IPS-18a (cell line): Measurements from ENCODE around the gene PTBP3.
"Not testable (repeated sequence)": the region's sequence is repeated elsewhere in the genome, so short reads cannot be mapped to it uniquely, and the experiment has no call there.

Experiments
- H3K27ac ChIP-seq: one replicate; pipeline ENCODE4 v1.5.1; 2013; ENCODE audit warnings: low read length
- H3K27me3 ChIP-seq: one replicate; pipeline ENCODE4 v1.6.1; 2013; ENCODE audit warnings: mild to moderate bottlenecking, low read length; ENCODE audit not compliant: control insufficient read depth, insufficient read depth
- H3K36me3 ChIP-seq: one replicate; pipeline ENCODE4 v1.6.1; 2013; ENCODE audit warnings: low read depth, low read length; ENCODE audit not compliant: control insufficient read depth
- H3K4me1 ChIP-seq: one replicate; pipeline ENCODE4 v1.6.1; 2013; ENCODE audit warnings: low read depth, low read length; ENCODE audit not compliant: control insufficient read depth
- H3K4me3 ChIP-seq: one replicate; pipeline ENCODE4 v1.5.1; 2013; ENCODE audit warnings: low read length
- H3K9ac ChIP-seq: one replicate; pipeline ENCODE4 v1.6.1; 2013; ENCODE audit warnings: mild to moderate bottlenecking, low read length, moderate library complexity
- H3K9me3 ChIP-seq: one replicate; pipeline ENCODE4 v1.6.1; 2013; ENCODE audit warnings: low read depth, low read length; ENCODE audit not compliant: control insufficient read depth

The PTBP3 gene

GRCh38 chr9:112226091-112226490, 107.3 kb downstream of the PTBP3 start:
- peaks cover 55% of the 10 kb centered on the region for H3K36me3 ChIP-seq
- no peaks in the 10 kb centered on the region for H3K27me3 ChIP-seq
- no peak overlapping the region for H3K4me3 ChIP-seq
- H3K4me1 ChIP-seq: no peaks in the 10 kb centered on the region
- no peaks in the 10 kb centered on the region for H3K9me3 ChIP-seq
- no peak overlapping the region for H3K27ac ChIP-seq
- H3K9ac ChIP-seq: no peak overlapping the region

DNA sequence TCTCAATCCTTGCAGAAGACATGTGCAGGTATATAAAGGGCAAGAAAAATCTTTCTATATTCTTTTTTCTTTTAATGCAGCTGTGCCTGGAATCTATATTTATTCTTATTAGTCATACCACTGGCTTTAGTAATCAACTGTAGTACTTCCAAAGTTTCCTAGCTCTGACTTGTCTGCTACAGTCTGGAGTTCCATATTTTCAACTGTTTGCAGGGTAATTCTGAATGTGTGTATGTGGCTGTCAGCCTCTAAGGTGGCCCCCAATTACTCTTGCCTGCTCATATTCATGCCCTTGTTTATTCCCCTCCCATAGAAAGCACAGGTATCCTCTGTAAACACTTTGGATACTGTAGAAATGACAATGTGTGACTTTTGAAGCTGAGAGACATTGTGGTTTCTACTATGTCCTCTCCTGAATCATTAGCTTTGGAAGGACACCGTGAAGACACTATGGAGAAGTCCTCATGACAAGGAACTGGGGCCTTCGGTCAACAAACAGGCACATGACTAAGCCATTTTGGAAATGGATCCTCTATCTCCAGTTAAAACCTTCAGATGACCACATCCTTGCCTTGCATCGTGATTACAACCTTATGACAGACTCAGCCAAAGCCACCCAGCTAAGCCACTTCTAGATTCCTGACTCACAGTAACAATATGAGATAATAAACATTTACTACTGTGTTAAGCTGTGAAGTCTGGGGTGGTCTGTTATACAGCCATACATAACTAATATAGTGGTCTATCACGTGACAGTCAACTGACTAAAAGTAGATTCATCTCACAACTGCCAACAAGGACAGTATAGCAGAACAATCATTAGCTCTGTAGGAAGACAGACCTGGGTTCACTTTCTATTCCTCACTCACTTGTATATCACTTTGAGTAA, 108.8 kb downstream of the PTBP3 start:
- Histone ChIP-seq H3K9ac (no peak overlapping the region), H3K4me3 (no peak overlapping the region), H3K36me3 (peaks cover 56% of the 10 kb centered on the region), H3K9me3 (no peaks in the 10 kb centered on the region), H3K4me1 (no peaks in the 10 kb centered on the region), H3K27me3 (no peaks in the 10 kb centered on the region), H3K27ac (no peak overlapping the region)

GRCh38 chr9:112218908-112219307, 114.5 kb downstream of the PTBP3 start:
- Histone ChIP-seq H3K27me3 (no peaks in the 10 kb centered on the region), H3K36me3 (peaks cover 32% of the 10 kb centered on the region), H3K9ac (no peak overlapping the region), H3K4me1 (no peaks in the 10 kb centered on the region), H3K9me3 (no peaks in the 10 kb centered on the region), H3K27ac (no peak overlapping the region), H3K4me3 (no peak overlapping the region)

GRCh38 chr9:112212926-112213325, 120.5 kb downstream of the PTBP3 start:
- Histone ChIP-seq H3K9ac (no peak overlapping the region), H3K4me1 (no peaks in the 10 kb centered on the region), H3K9me3 (no peaks in the 10 kb centered on the region), H3K27ac (no peak overlapping the region), H3K4me3 (no peak overlapping the region), H3K27me3 (no peaks in the 10 kb centered on the region), H3K36me3 (no peaks in the 10 kb centered on the region)

DNA sequence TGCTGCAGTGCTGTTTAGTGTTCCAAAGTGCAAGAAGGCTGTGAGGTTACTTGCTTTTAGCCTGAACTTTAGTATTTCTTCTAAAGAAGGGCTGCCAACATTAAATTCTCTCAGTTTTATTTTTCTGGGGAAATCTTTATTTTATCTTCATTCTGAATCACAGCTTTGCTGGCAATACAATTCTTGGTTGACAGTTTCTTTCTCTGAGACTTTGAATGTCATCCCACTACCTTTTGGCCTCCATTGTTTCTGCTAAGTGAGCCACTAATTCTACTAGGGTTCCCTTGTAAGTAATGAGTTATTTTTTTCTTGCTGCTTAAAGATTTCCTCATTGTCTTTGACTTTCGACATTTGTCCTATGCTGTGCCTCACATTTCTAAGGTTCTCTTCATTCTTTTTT, 126.0 kb downstream of the PTBP3 start:
- Histone ChIP-seq H3K9ac (no peak overlapping the region), H3K27ac (no peak overlapping the region), H3K36me3 (no peaks in the 10 kb centered on the region), H3K9me3 (no peaks in the 10 kb centered on the region), H3K4me3 (no peak overlapping the region), H3K4me1 (no peaks in the 10 kb centered on the region), H3K27me3 (no peaks in the 10 kb centered on the region)

GRCh38 chr9:112203536-112203935, 129.9 kb downstream of the PTBP3 start:
- Histone ChIP-seq H3K27ac (no peak overlapping the region), H3K36me3 (no peaks in the 10 kb centered on the region), H3K4me3 (no peak overlapping the region), H3K9me3 (no peaks in the 10 kb centered on the region), H3K9ac (no peak overlapping the region), H3K4me1 (no peaks in the 10 kb centered on the region), H3K27me3 (no peaks in the 10 kb centered on the region)

DNA sequence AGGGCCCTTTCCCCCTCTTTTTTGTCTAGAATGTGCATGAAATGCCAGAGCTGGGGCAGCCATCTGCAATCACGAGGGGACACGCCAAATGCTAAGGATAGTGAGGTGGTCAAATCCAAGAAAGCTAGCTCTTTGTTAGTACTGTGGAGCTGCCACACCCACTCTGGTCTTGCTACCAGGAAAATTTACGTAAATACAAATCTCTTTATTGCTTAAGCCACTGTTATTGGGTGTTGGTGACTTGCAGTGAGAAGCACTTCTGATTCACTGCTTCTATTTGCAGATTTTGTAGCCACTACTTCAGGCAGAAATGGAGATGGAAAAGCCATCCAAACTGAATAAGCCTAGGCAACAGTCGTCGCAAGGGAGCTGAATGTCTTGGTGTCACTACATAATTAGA, 132.7 kb downstream of the PTBP3 start:
- Histone ChIP-seq H3K36me3 (no peaks in the 10 kb centered on the region), H3K9me3 (no peaks in the 10 kb centered on the region), H3K9ac (no peak overlapping the region), H3K27me3 (no peaks in the 10 kb centered on the region), H3K4me3 (no peak overlapping the region), H3K27ac (no peak overlapping the region), H3K4me1 (no peaks in the 10 kb centered on the region)

DNA sequence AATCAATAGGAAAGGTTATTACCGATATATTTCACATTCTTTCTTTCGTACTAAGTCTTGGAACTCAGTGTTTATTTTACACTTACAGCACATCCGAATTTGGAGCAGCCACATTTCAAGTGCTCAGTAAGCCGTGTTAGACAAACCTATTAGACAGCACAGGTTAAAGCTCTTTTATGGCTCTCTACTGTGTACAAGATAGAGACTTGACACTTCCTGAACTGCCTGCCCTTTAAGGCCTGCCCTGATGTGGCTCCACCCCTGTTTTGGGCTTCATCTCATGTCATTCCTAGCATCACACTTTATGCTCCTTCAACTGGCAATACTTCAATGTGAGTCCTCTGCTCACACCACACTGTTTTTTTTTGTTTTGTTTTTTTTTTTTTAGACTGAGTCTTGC, 134.8 kb downstream of the PTBP3 start:
- no peaks in the 10 kb centered on the region for H3K36me3 ChIP-seq
- H3K4me1 ChIP-seq: peaks cover 11% of the 10 kb centered on the region
- no peak overlapping the region for H3K9ac ChIP-seq
- no peaks in the 10 kb centered on the region for H3K9me3 ChIP-seq
- no peaks in the 10 kb centered on the region for H3K27me3 ChIP-seq
- H3K4me3 ChIP-seq: no peak overlapping the region
- H3K27ac ChIP-seq: no peak overlapping the region

- H3K9ac ChIP-seq: no peak overlapping the region
- H3K36me3 ChIP-seq: no peaks in the 10 kb centered on the region
- H3K27ac ChIP-seq: no peak overlapping the region
- H3K4me3 ChIP-seq: no peak overlapping the region
- peaks cover 16% of the 10 kb centered on the region for H3K4me1 ChIP-seq
- no peaks in the 10 kb centered on the region for H3K9me3 ChIP-seq
- H3K27me3 ChIP-seq: no peaks in the 10 kb centered on the region
Observed at GRCh38 chr9:112194969-112195431, 138.4 kb downstream of the PTBP3 start.

GRCh38 chr9:112193572-112194288, 139.7 kb downstream of the PTBP3 start:
- Histone ChIP-seq H3K9me3 (no peaks in the 10 kb centered on the region), H3K27me3 (no peaks in the 10 kb centered on the region), H3K4me3 (no peak overlapping the region), H3K9ac (no peak overlapping the region), H3K4me1 (peaks cover 16% of the 10 kb centered on the region), H3K27ac (no peak overlapping the region), H3K36me3 (no peaks in the 10 kb centered on the region)

- not testable (repeated sequence) for H3K9ac ChIP-seq, H3K4me3 ChIP-seq, H3K9me3 ChIP-seq, H3K27me3 ChIP-seq, H3K36me3 ChIP-seq, H3K27ac ChIP-seq
- H3K4me1 ChIP-seq: peaks cover 16% of the 10 kb centered on the region
Observed at GRCh38 chr9:112190320-112190719, 143.1 kb downstream of the PTBP3 start.
